ACC112 (cell line): ENCODE measurements around the gene ZNF679.
"Not testable (repeated sequence)": the region's sequence is repeated elsewhere in the genome, so short reads cannot be mapped to it uniquely, and the experiment has no call there.

ENCODE experiments used
- H2AFZ ChIP-seq: fragments of 200-600 bp; sonication (generic); one replicate; pipeline ENCODE4 v1.6.0; 2017; ENCODE audit warnings: antibody characterized with exemption, low read length; ENCODE audit not compliant: unreplicated experiment
- H3K27ac ChIP-seq: fragments of 200-600 bp; sonication (generic); 2 replicates; pipeline ENCODE4 v1.5.1; 2014; ENCODE audit warnings: low read depth, mild to moderate bottlenecking, antibody characterized with exemption, low read length, moderate library complexity
- H3K27me3 ChIP-seq: fragments of 200-600 bp; sonication (generic); 2 replicates; pipeline ENCODE4 v1.6.1; 2014; ENCODE audit warnings: mild to moderate bottlenecking, antibody characterized with exemption, low read length, moderate library complexity, mixed read lengths; ENCODE audit not compliant: insufficient read depth
- H3K36me3 ChIP-seq: fragments of 200-600 bp; sonication (generic); 2 replicates; pipeline ENCODE4 v1.6.1; 2016; ENCODE audit warnings: mild to moderate bottlenecking, antibody characterized with exemption, low read length, moderate library complexity, mixed read lengths; ENCODE audit not compliant: insufficient read depth
- H3K4me1 ChIP-seq: fragments of 200-600 bp; sonication (generic); one replicate; pipeline ENCODE4 v1.6.1; 2016; ENCODE audit warnings: low read length, mixed read lengths; ENCODE audit not compliant: insufficient read depth, unreplicated experiment, control insufficient read depth
- H3K4me3 ChIP-seq: fragments of 200-600 bp; sonication (generic); 2 replicates; pipeline ENCODE4 v1.5.1; 2014; ENCODE audit warnings: mild to moderate bottlenecking, low read depth, low read length
- H3K79me2 ChIP-seq: fragments of 200-600 bp; sonication (generic); one replicate; pipeline ENCODE4 v1.6.0; 2016; ENCODE audit warnings: low read length; ENCODE audit not compliant: control insufficient read depth, unreplicated experiment, insufficient read depth

The ZNF679 gene

GRCh38 chr7:64228174-64228573 is at the start of gene ZNF679:
Gene ZNF679 (plus strand): TSS chr7:64228474. CDS start chr7:64249118, 20,644 bp downstream.
- not testable (repeated sequence) for H3K79me2 ChIP-seq, H3K27me3 ChIP-seq, H3K27ac ChIP-seq, H3K4me1 ChIP-seq, H2AFZ ChIP-seq, H3K36me3 ChIP-seq, H3K4me3 ChIP-seq

- H3K4me3 ChIP-seq, result no peak overlapping the region
- no peaks in the 10 kb centered on the region for H3K36me3 ChIP-seq
- no peaks in the 10 kb centered on the region for H3K79me2 ChIP-seq
- H3K27ac ChIP-seq, result no peak overlapping the region
- H3K27me3 ChIP-seq, result no peaks in the 10 kb centered on the region
- no peaks in the 10 kb centered on the region for H3K4me1 ChIP-seq
- no peak overlapping the region for H2AFZ ChIP-seq
Measured at GRCh38 chr7:64180989-64181388, 47.3 kb upstream of the ZNF679 start.

GRCh38 chr7:64181586-64181985 is 46.7 kb upstream of the ZNF679 start:
- Histone ChIP-seq H3K4me1 (no peaks in the 10 kb centered on the region), H3K4me3 (no peak overlapping the region), H3K36me3 (no peaks in the 10 kb centered on the region), H3K79me2 (no peaks in the 10 kb centered on the region), H3K27ac (no peak overlapping the region), H3K27me3 (no peaks in the 10 kb centered on the region), H2AFZ (no peak overlapping the region)

GRCh38 chr7:64182036-64182790 is 46.1 kb upstream of the ZNF679 start:
- Histone ChIP-seq H3K4me3 (no peak overlapping the region), H3K36me3 (no peaks in the 10 kb centered on the region), H3K27me3 (no peaks in the 10 kb centered on the region), H3K4me1 (no peaks in the 10 kb centered on the region), H2AFZ (no peak overlapping the region), H3K79me2 (no peaks in the 10 kb centered on the region), H3K27ac (no peak overlapping the region)

- no peaks in the 10 kb centered on the region for H3K36me3 ChIP-seq
- H2AFZ ChIP-seq, result no peak overlapping the region
- H3K79me2 ChIP-seq, result no peaks in the 10 kb centered on the region
- H3K4me3 ChIP-seq, result no peak overlapping the region
- H3K27me3 ChIP-seq, result no peaks in the 10 kb centered on the region
- H3K27ac ChIP-seq, result no peak overlapping the region
- no peaks in the 10 kb centered on the region for H3K4me1 ChIP-seq
Measured at GRCh38 chr7:64183126-64183742, 45.0 kb upstream of the ZNF679 start.

- no peak overlapping the region for H3K4me3 ChIP-seq
- H2AFZ ChIP-seq, result no peak overlapping the region
- H3K36me3 ChIP-seq, result no peaks in the 10 kb centered on the region
- H3K27me3 ChIP-seq, result no peaks in the 10 kb centered on the region
- H3K27ac ChIP-seq, result no peak overlapping the region
- no peaks in the 10 kb centered on the region for H3K79me2 ChIP-seq
- H3K4me1 ChIP-seq, result no peaks in the 10 kb centered on the region
Measured at GRCh38 chr7:64183827-64184372, 44.4 kb upstream of the ZNF679 start.

GRCh38 chr7:64184376-64184775 is 43.9 kb upstream of the ZNF679 start:
- H3K27me3 ChIP-seq, result no peaks in the 10 kb centered on the region
- H3K4me3 ChIP-seq, result no peak overlapping the region
- no peaks in the 10 kb centered on the region for H3K4me1 ChIP-seq
- H3K27ac ChIP-seq, result no peak overlapping the region
- H3K79me2 ChIP-seq, result no peaks in the 10 kb centered on the region
- no peaks in the 10 kb centered on the region for H3K36me3 ChIP-seq
- H2AFZ ChIP-seq, result no peak overlapping the region

GRCh38 chr7:64187408-64187807 is 40.9 kb upstream of the ZNF679 start:
- Histone ChIP-seq H3K36me3 (no peaks in the 10 kb centered on the region), H3K27ac (no peak overlapping the region), H2AFZ (no peak overlapping the region), H3K79me2 (no peaks in the 10 kb centered on the region), H3K4me3 (no peak overlapping the region), H3K27me3 (no peaks in the 10 kb centered on the region), H3K4me1 (no peaks in the 10 kb centered on the region)

- no peaks in the 10 kb centered on the region for H3K36me3 ChIP-seq
- no peaks in the 10 kb centered on the region for H3K4me1 ChIP-seq
- no peak overlapping the region for H2AFZ ChIP-seq
- H3K79me2 ChIP-seq, result no peaks in the 10 kb centered on the region
- no peaks in the 10 kb centered on the region for H3K27me3 ChIP-seq
- H3K4me3 ChIP-seq, result no peak overlapping the region
- no peak overlapping the region for H3K27ac ChIP-seq
Measured at GRCh38 chr7:64192148-64192704, 36.0 kb upstream of the ZNF679 start.

- H3K27ac ChIP-seq, result no peak overlapping the region
- no peak overlapping the region for H2AFZ ChIP-seq
- no peak overlapping the region for H3K4me3 ChIP-seq
- no peaks in the 10 kb centered on the region for H3K4me1 ChIP-seq
- no peaks in the 10 kb centered on the region for H3K36me3 ChIP-seq
- H3K79me2 ChIP-seq, result no peaks in the 10 kb centered on the region
- no peaks in the 10 kb centered on the region for H3K27me3 ChIP-seq
Measured at GRCh38 chr7:64192775-64193174, 35.5 kb upstream of the ZNF679 start.

GRCh38 chr7:64206903-64207302 is 21.4 kb upstream of the ZNF679 start, which contains the start of gene ZNF735:
Gene ZNF735 (plus strand): TSS chr7:64207203. CDS start chr7:64207203, 0 bp downstream.
- Histone ChIP-seq H3K4me3 (no peak within 1 kb of the TSS), H3K79me2 (no peaks in the 10 kb centered on the region), H3K27ac (no peak within 1 kb of the TSS), H3K27me3 (no peaks in the 10 kb centered on the region), H2AFZ (no peak within 1 kb of the TSS), H3K4me1 (no peaks in the 10 kb centered on the region), H3K36me3 (no peaks in the 10 kb centered on the region)
